HG02840 (cell line): ENCODE results near the gene CHRNA10.

ENCODE experiments used
- ATAC-seq: cut with Tn5 transposase; IDR thresholded peaks from one replicate; pipeline ENCODE4 v1.9.1; 2021; ENCODE audit warnings: mild to moderate bottlenecking, moderate library complexity, moderate number of reproducible peaks; ENCODE audit not compliant: unreplicated experiment, low FRiP score

CHRNA10 gene

DNA sequence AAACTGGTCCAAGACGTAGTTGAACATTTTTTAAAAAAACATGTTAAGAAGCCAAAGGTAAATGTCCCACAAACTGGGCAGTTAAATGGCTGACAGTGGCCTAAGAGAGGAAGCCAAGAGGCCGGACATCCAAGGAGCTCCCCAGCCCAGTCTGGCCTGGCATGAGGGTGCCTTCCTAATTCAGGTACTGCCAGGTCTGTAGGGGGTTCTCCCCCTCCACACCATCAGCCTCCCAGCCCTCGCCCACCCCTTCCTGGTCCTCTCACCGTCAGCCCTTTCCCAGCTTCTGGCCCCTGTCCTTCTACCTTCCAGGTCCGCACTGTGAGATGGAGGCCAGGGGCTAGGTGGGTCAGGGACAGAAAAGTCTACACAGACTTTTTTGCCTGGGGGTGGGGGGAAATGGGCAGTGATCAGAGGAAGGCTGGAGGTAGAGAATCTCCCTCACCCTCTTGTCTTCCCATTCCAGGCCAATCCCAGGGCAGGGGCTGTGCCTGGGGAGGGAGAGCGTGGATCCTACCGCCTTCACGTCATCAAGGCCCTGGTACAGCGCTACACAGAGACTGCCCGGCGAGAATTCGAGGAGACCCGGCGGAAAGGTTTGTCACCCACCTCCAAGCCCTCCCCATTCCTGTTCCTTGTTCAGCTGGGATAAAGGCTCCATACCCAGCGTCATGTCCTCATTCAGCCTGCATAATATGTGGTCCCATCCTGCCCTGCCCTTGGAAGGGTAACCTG is 35.4 kb downstream of the CHRNA10 start:
- no peak for ATAC-seq

DNA sequence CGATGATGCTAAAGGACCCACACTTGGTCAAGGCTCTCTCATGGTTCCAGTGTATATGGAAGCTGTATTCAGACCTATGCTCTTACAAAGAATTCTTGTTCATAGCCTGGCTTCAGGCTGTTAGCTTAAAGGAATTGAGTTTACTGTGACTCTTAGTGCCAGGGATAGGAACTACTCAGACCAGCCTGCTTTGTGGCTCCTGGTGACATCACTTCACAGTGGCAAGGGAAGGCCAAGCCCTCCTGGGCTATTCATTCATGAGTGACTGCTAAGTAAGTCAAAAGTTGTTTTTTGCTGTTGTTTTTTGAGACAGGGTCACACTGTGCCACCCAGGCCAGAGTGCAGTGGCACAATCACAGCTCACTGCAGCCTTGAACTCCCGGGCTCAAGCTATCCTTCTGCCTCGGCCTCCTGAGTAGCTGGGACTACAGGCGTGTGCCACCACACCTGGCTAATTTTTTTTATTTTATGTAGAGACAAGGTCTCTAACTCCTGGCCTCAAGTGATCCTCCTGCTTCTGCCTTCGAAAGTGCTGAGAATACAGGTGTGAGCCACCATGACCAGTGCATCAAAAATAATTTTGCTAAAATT is 39.0 kb downstream of the CHRNA10 start:
- ATAC-seq: no peak

DNA sequence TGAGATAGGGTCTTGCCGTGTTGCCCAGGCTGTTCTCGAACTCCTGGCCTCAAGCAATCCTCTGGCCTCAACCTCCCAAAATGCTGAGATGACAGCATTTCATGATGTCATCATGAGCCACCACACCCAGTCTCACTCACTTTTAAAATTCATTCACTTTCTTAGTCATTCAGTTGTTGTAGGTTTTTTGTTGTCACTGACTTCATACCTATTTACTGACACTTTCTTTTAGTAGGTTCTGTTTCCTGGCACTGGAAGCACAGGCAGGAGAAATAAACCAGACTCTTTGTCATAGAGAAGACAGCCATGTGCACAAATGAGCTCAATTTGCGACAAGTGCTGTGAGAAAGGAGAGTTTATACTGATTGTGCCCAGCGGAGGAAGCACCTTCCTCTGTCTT is 39.9 kb downstream of the CHRNA10 start:
- ATAC-seq: no peak

DNA sequence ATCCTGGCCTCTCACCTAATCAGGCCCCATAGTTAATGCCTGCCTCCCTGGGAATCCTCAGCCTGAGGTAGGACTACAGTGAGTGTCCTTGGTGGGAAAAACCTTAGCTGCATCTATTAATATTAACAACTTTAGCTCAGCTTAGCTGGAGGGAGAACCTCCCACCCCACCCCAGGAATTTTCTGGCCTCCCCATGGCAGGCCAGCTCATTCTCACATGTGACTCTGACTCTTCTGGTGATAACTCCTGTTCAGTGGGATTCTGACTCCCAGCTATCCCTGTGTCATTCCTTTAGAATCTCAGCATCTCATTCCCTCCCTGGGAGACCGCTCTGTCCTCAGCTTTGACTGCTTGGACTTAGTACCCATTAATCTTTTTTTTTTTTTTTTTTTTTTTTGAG is 43.9 kb downstream of the CHRNA10 start:
- no peak for ATAC-seq

DNA sequence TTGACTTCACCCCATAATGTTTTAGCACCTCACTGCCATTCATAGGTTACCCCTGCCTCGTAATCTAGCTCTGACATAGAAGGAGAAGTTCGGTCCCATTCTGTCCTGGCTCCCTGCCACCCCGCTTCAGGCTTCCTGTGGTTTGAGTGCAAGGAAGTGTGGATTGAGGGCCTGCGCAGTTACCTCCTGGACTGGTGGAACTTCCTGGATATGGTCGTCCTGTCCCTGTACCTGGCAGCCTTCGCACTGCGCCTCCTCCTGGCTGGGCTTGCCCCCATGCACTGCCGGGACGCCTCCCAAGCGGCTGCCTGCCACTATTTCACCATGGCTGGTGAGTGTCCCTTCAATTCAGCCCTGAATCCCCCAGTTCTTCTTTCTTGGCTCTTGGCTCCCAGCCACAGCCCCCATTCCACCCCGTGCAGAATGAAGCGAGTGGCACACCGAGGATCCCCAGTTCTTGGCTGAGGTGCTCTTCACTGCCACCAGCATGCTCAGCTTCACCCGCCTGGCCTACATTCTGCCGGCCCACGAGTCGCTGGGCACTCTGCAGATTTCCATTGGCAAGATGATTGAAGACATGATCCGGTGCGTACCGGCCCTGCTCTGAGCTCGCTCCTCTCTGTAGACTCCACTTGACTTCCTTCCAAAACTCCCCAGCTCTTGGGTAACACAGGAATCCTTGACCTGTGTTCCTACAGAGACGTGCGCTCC is 44.8 kb downstream of the CHRNA10 start:
- no peak for ATAC-seq

DNA sequence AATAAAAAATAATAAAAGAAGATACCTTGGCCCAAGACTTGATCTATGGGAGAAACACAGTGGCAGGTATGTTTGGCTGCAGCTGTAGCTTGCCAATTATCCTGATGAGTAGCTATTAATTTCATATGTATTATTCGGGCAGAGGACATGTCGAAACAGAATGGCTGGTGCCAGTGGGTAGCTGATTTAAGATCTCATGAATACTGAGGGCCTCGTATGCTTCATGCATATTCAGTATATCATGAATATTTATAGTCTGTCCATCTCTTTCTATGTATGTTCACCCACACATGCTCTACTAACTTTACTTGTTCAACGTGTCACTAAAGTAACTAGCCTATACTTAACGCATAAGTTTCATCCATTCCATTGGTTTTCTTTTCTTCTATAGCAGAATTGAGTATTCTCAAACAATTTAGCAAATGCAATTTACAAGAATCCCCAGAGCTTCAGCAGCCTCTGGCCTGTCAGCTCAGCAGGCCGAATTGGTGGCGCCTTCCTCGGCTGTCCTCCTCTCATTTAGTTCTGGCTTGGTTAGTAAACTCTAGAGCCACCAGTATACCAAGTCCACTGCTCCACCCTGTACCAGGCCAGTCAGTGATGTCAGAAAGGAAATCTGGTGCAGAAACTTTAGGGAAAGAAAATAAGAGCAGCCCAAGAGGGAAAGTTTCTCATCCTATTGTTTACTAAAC is 47.3 kb downstream of the CHRNA10 start:
- no peak for ATAC-seq

DNA sequence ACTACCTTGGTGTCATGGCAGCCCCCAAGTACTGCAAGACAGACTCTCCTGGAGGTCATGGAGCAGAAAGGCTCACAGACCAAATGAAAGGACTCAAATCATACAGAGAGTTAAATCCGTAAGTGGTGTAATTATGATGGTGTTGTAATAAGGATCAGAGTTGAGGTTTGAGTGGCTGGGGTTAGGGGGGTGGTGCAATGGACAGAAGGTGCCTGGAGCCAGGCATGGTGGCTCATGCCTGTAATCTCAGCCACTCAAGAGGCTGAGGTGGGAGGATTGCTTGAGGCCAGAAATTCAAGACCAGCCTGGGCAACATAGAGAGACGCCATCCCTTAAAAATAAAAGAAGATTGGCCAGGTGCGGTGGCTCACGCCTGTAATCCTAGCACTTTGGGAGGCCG is 48.1 kb downstream of the CHRNA10 start:
- no peak for ATAC-seq

DNA sequence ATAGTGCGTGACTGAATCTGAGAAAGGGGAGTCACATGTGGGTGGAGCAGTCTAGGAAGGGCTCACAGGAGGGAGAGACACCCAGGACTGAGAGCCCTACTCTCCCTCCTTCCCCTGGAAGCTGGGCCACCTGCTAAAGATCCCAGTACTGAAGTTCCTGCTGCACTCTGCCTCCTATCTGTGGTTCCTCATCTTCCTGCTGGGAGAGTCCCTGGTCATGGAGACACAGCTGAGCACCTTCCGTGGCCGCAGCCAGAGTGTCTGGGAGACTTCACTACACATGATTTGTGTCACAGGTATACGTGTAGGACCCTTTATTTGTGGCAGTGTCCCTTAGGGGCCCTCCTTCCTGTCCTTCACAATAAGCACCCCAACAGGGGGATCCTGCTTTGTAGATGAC is 48.7 kb downstream of the CHRNA10 start:
- ATAC-seq: no peak

DNA sequence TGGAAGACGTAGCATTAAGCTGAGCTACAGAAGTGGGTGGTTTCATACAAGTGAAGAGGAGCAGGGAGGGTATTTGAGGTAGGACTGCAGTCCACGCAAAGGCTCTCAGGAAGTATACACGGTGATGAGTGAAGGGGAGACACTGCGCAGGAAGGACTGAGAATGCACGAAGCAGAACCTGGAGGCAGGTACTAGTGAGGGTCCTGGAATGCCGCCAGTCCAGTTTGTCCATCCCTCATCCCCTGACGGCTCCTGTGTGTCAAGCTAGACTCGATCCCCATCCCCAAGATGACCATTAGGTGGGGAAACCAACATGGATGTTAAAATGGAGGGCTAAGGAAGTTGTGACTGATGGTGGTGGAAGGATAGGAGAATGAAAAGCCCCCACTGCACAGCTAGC is 53.2 kb downstream of the CHRNA10 start:
- no peak for ATAC-seq

DNA sequence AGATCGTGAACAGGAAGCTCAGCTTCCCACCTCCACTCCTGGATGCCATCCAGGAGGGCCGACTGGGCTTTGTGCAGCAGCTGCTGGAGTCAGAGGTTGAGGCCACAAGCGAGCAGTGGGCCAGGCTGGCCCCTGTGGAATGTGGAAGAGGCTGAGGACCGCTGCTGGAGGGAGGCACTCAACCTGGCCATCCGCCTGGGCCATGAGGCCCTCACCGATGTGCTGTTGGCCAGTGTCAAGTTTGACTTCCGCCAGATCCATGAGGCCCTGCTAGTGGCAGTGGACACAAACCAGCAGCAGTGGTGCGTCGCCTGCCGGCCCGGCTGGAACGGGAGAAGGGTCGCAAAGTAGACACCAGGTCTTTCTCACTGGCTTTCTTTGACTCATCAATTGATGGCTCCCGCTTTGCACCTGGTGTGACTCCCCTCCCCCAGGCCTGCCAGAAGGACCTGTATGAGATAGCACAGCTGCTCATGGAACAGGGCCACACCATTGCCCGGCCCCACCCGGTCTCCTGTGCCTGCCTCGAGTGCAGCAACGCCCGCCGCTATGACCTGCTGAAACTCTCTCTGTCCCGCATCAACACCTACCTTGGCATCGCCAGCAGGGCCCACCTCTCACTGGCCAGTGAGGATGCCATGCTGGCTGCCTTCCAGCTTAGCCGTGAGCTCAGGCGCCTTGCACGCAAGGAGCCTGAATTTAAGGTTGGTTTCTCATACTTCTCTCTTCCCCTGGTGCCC is 54.3 kb downstream of the CHRNA10 start:
- ATAC-seq: no peak

DNA sequence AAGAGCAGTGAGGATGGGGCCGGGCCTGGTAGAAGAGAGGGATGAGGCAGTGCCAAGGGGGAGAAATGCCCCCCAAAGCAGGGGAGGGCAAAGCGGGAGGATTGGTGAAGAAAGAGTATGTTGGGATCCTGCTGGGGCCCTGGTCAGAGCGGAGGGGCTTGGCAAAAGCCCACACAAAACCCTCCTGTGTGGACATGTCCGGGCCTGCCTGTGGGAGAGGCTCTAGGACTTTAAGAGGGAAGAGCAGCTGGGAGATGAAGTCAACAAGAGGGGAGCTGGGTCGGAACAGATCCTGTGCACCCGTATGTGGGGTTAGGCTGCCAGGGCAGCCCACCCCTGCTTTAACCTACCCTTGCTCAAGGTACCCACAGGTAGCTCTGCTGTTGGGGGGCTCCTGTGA is 55.2 kb downstream of the CHRNA10 start:
- no peak for ATAC-seq
